Activated B cell treated with CpG ODN at 0.5 μM for 24 hours (primary cell): ENCODE results near the gene CISD1. TPM values are rescaled to one million over a fixed set of nuclear protein-coding genes. Genes with fewer than 3 reads are reported as not detected.

Experiments used
- ATAC-seq: fragments of 200-7000 bp; cut with Tn5 transposase; one replicate; pipeline ENCODE4 v1.10.0; 2021; ENCODE audit warnings: low read depth, mild to moderate bottlenecking, moderate library complexity
- CTCF ChIA-PET: fragments of 350-600 bp; sonication (Branson Sonifier 250); formaldehyde crosslinking; loops from one replicate; lab custom pipeline; 2021; ENCODE audit warnings: antibody characterized with exemption; lab: Charles Lee
- POLR2A ChIA-PET: fragments of 350-600 bp; sonication (Branson Sonifier 250); formaldehyde crosslinking; loops from one replicate; lab custom pipeline; 2021; ENCODE audit warnings: antibody characterized with exemption; lab: Charles Lee
- DNase-seq: peaks from one replicate; pipeline ENCODE4 v3.0.0; 2022
- H3K27ac Mint-ChIP-seq: one replicate; pipeline ENCODE4 v1.8.0; 2020; ENCODE audit warnings: mixed read lengths
- H3K27me3 Mint-ChIP-seq: one replicate; pipeline ENCODE4 v1.8.0; 2021; ENCODE audit warnings: mixed read lengths
- H3K36me3 Mint-ChIP-seq: one replicate; pipeline ENCODE4 v1.8.0; 2021; ENCODE audit warnings: low read depth, mixed read lengths
- H3K4me1 Mint-ChIP-seq: one replicate; pipeline ENCODE4 v1.8.0; 2021; ENCODE audit warnings: mixed read lengths
- H3K4me3 Mint-ChIP-seq: one replicate; pipeline ENCODE4 v1.8.0; 2020; ENCODE audit warnings: mild to moderate bottlenecking, mixed read lengths
- H3K9me3 Mint-ChIP-seq: one replicate; pipeline ENCODE4 v1.8.0; 2020; ENCODE audit warnings: mixed read lengths
- CTCF ChIP-seq: fragments of 200-600 bp; IDR thresholded peaks from one replicate; pipeline ENCODE4 v1.8.0; 2022; ENCODE audit warnings: antibody characterized with exemption, mild to moderate bottlenecking
- intact Hi-C: fragments of 100-400 bp; cut with micrococcal nuclease; formaldehyde crosslinking; loops from one replicate; pipeline ENCODE4 v1.15.1; 2024
- total RNA-seq: library from RNA; stranded (reverse); gene quantifications from 2 replicates; pipeline ENCODE4 v1.2.3, GENCODE V29; 2022

Gene CISD1
- total RNA-seq, 1 donor from 2014 or later: 16.7 TPM

DNA sequence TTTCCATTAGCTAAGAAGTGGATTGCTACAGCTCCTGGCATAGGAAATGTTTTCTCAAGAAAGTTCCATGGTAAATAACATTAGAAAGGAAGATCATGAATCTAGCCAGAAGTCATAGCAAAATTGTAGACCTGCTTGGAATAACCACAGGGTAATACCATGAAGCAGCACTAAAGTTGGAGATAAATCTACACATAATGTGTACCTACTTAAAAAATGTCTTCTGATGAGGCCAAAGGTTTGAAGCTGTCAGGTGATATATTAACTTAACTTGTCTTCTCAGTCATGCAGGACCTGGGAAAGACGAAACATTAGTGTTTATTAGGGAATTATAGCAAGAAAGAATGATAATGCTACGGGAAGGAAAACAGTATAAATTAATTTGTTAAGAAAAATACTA, 6.3 kb downstream of the CISD1 start:
- H3K9me3 Mint-ChIP-seq: no peaks in the 10 kb centered on the region
- ATAC-seq (no peak), DNase-seq (no peak)
- no peak overlapping the region for H3K27ac Mint-ChIP-seq
- ChIA-PET POLR2A (no interaction called here), CTCF (no interaction called here)
- peaks cover 13% of the 10 kb centered on the region for H3K36me3 Mint-ChIP-seq
- no peak overlapping the region for H3K4me3 Mint-ChIP-seq
- TF ChIP-seq CTCF: no peak
- no peaks in the 10 kb centered on the region for H3K27me3 Mint-ChIP-seq
- peaks cover 5% of the 10 kb centered on the region for H3K4me1 Mint-ChIP-seq
- intact Hi-C loops: no loop called here

DNA sequence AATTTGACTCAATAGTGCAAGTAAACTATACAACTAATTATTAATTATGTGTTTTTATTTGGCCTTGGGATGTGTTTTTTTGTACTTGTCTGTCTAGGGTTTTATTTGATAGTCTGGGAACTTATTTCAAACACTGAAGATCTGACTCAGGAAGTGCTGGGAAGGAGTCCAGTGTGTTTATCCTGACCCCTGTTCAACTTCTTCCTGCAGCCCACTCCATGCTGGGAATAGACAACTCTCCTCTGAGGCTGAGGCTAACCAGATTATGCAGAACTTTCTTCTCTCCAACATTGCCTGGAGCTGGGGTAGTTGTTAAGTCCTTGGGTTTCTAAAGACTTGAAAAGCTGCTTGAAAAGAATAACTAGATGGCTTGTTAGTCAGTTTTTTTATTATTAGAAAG, 6.9 kb downstream of the CISD1 start:
- CTCF ChIA-PET: interaction anchor here (2.4 kb wide), 1 partner anchor 15 kb away, joined by 10 read pairs; no protein-coding TSS in a partner anchor
- Mint-ChIP-seq H3K27ac (no peak overlapping the region), H3K4me1 (peaks cover 5% of the 10 kb centered on the region), H3K4me3 (no peak overlapping the region), H3K36me3 (peaks cover 13% of the 10 kb centered on the region), H3K9me3 (no peaks in the 10 kb centered on the region), H3K27me3 (no peaks in the 10 kb centered on the region)
- DNase-seq: no peak
- intact Hi-C loops: no loop called here
- POLR2A ChIA-PET: no interaction called here
- TF ChIP-seq CTCF: no peak
- ATAC-seq: no peak

DNA sequence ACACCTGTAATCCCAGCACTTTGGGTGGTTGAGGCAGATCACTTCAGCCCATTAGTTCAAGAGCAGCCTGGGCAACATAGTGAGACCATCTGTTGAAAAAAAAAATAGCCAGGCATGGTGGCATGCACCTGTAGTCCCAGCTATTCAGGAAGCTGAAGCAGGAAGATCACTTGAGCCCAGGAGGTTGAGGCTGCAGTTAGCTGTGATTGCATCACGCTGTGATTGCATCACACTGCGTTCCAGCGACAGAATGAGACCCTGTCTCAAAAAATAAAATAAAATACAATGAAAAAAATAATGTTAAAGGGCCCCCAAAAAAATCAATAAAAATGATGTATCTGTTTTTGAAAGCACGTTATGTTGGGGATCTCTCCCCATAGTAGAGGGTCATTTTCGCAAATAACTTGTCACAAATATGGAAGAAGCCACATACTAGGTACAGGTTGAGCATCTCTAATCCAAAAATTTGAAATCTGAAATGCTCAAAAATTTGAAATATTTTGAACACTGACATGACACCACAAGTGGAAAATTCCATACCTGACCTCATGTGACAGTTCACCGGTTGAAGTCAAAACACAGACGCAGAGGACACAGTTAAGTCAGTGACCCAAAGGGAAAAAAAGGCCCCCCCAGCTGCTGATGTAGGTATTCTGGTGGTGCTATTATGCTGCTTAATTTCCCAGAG, 9.5 kb downstream of the CISD1 start:
- DNase-seq: no peak
- Mint-ChIP-seq H3K4me3 (no peak overlapping the region), H3K9me3 (no peaks in the 10 kb centered on the region), H3K4me1 (peaks cover 27% of the 10 kb centered on the region), H3K36me3 (peaks cover 13% of the 10 kb centered on the region), H3K27ac (no peak overlapping the region), H3K27me3 (no peaks in the 10 kb centered on the region)
- POLR2A ChIA-PET: no interaction called here
- intact Hi-C loops: no loop called here
- ATAC-seq: no peak
- TF ChIP-seq CTCF: no peak
- CTCF ChIA-PET: interaction anchor here (2.4 kb wide), 1 partner anchor 12 kb away, joined by 10 read pairs; no protein-coding TSS in a partner anchor

DNA sequence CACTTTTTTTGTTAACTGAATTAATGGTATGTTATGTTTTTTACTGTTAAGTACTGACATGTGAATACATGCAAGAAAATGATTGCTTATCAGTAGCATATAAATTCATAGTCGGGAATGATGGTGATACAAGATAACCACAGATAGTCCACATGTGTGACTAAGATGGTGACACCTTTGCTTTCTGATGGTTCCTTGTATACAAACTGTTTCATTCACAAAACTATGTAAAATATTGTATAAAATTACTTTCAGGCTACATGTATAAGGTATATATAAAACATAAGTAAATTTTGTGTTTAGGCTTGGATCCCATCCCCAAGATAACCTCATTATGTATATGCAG, 10.0 kb downstream of the CISD1 start:
- ChIA-PET CTCF (no interaction called here), POLR2A (no interaction called here)
- Mint-ChIP-seq H3K4me3 (no peak overlapping the region), H3K27me3 (no peaks in the 10 kb centered on the region), H3K36me3 (peaks cover 13% of the 10 kb centered on the region), H3K4me1 (peaks cover 27% of the 10 kb centered on the region), H3K27ac (no peak overlapping the region), H3K9me3 (no peaks in the 10 kb centered on the region)
- intact Hi-C loops: no loop called here
- ATAC-seq (no peak), DNase-seq (no peak)
- no peak for TF ChIP-seq CTCF

DNA sequence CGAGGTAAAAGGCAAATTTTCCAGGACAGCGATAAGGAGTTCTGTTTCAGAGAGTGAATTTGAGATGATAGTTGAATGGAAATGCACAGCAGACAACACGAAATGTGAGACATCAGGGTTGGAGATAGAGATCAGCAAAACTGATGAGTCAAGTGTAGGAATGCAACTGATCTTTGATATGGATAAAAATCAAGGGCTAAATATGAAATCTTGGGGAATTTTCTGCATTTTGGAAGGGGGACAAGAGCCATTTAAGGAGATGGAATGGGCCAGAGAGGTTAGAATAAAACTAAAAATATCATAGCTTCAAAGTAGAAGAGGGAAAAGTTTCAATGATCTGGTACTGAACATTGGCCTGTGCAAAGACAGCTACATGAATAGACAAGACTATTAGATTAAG, 11.5 kb downstream of the CISD1 start:
- H3K27ac Mint-ChIP-seq: no peak overlapping the region
- H3K27me3 Mint-ChIP-seq: no peaks in the 10 kb centered on the region
- no peak overlapping the region for H3K4me3 Mint-ChIP-seq
- ATAC-seq (no peak), DNase-seq (no peak)
- H3K4me1 Mint-ChIP-seq: peaks cover 27% of the 10 kb centered on the region
- ChIA-PET CTCF (interaction anchor here (1.1 to 2.1 kb wide), 3 partner anchors 11 to 20 kb away, joined by 3 to 8 read pairs (median 7); no protein-coding TSS in a partner anchor), POLR2A (interaction anchor here (1.3 kb wide), 1 partner anchor 11 kb away, joined by 5 read pairs; the partner anchor contains the start of gene CISD1)
- no peaks in the 10 kb centered on the region for H3K9me3 Mint-ChIP-seq
- intact Hi-C loops: loop anchor here (5.0 kb wide), 2 partner anchors 48 to 52 kb away; no protein-coding TSS in a partner anchor
- H3K36me3 Mint-ChIP-seq: peaks cover 13% of the 10 kb centered on the region
- TF ChIP-seq CTCF: no peak
